SH-SY5Y (cell line): ENCODE data around the gene TRIM38.

Experiments
- GATA2 ChIP-seq: IDR thresholded peaks from 2 replicates; pipeline ENCODE4 v1.6.1; 2011; ENCODE audit warnings: mild to moderate bottlenecking, low read depth, low read length
- GATA3 ChIP-seq: IDR thresholded peaks from 2 replicates; pipeline ENCODE4 v1.6.1; 2011; ENCODE audit warnings: low read depth, mild to moderate bottlenecking, low read length, moderate library complexity

- TF ChIP-seq GATA3 (no peak), GATA2 (no peak)
These were observed 12.9 kb upstream of the TRIM38 start for GRCh38 chr6:25949695-25950094.
